GM12872 (cell line): ENCODE results near the gene VWF.

Experiments
- TF ChIP-seq, protein P1 (sequence below): IDR thresholded peaks from 3 replicates; pipeline ENCODE4 v1.5.1; 2011; ENCODE audit warnings: low read depth, mild to moderate bottlenecking, low read length, moderate library complexity; ENCODE audit not compliant: insufficient read depth

The VWF gene

DNA sequence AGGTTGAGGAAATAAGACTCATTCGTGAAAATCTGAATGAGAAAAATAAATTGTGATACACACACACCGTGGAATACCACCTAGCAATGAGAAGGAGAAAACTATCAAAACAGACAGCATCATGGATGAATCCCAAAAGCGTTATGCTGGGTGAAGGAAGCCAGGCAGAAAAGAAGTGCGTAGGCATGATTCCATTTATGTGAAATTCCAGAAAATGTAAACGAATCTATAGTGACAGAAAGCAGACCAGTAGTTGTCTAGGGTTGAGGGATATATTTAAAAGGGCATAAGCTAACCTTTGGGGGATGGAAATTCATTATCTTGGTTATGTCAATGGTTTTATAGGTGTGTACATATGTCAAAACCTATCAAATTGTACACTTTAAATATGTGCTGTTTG, 136.9 kb downstream of the VWF start:
- TF ChIP-seq, protein P1, sequence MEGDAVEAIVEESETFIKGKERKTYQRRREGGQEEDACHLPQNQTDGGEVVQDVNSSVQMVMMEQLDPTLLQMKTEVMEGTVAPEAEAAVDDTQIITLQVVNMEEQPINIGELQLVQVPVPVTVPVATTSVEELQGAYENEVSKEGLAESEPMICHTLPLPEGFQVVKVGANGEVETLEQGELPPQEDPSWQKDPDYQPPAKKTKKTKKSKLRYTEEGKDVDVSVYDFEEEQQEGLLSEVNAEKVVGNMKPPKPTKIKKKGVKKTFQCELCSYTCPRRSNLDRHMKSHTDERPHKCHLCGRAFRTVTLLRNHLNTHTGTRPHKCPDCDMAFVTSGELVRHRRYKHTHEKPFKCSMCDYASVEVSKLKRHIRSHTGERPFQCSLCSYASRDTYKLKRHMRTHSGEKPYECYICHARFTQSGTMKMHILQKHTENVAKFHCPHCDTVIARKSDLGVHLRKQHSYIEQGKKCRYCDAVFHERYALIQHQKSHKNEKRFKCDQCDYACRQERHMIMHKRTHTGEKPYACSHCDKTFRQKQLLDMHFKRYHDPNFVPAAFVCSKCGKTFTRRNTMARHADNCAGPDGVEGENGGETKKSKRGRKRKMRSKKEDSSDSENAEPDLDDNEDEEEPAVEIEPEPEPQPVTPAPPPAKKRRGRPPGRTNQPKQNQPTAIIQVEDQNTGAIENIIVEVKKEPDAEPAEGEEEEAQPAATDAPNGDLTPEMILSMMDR, result no peak

DNA sequence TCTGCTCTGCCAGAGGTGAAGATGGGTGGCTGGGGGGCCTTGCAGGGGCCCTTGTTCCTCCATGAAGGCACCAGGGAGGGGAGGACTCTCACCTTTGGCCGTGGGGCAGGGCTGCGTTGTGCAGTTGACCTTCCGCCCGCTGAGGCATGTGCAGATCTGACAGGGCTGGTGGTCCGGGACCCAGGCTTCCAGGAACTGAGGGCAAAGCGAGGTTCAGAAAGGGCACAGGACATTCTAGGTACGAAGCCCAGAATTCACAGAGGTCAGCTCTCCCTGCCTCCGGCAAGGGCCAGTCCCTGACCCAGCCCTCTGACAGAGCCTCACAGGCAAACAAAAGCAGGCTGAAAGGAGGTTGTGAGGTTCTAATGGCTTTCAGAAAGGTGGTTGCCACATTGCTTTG, 139.0 kb downstream of the VWF start:
- TF ChIP-seq, protein P1, result no peak

- TF ChIP-seq, protein P1, result no peak
These were observed 139.6 kb downstream of the VWF start for GRCh38 chr12:5984873-5985272.

GRCh38 chr12:5982106-5982505, 142.4 kb downstream of the VWF start:
- TF ChIP-seq, protein P1, result no peak

DNA sequence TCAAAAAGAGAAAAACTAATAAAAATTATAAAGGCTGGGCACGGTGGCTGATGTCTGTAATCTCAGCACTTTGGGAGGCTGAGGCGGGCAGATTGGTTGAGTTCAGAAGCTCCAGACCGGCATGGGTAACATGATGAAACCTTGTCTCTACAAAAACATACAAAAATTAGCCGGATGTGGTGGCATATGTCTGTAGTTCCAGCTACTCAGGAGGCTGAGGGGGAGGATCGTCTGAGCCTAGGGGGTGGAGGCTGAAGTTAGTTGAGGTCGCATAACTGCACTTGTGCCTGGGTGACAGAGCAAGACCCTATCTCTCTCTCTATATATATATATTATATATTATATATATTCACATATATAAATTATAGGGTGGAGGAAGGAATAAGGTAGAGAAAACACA, 146.9 kb downstream of the VWF start:
- TF ChIP-seq, protein P1, result no peak

GRCh38 chr12:5976711-5977110, 147.8 kb downstream of the VWF start:
- TF ChIP-seq, protein P1, result no peak

- TF ChIP-seq, protein P1, result no peak
These were observed 148.3 kb downstream of the VWF start for GRCh38 chr12:5976196-5976595.
